OCI-LY7 (cell line): ENCODE results near the gene LHX6. TPM values are rescaled to one million over a fixed set of nuclear protein-coding genes. Genes with fewer than 3 reads are reported as not detected.

Experiments used
- BruUV-seq: library from RNA; stranded (reverse); fragments of 400-500 nt; replicated peaks from 2 replicates; lab custom pipeline; 2021; lab: Mats Ljungman, UMichigan
- CTCF ChIA-PET: fragments of 300-600 bp; sonication (Branson Sonifier 250); formaldehyde crosslinking; loops from one replicate; lab custom pipeline; 2022; ENCODE audit warnings: antibody characterized with exemption; ENCODE audit not compliant: unreplicated experiment; lab: Charles Lee
- POLR2A ChIA-PET: fragments of 300-600 bp; sonication (Branson Sonifier 250); formaldehyde crosslinking; loops from one replicate; lab custom pipeline; 2022; ENCODE audit warnings: antibody characterized with exemption; lab: Charles Lee
- DNase-seq: peaks from one replicate; pipeline ENCODE4 v3.0.0-alpha.2; 2015; ENCODE audit warnings: low spot score
- H2AFZ ChIP-seq: fragments of 200-600 bp; sonication (generic), shearing (Covaris generic); 2 replicates; pipeline ENCODE4 v1.6.1; 2014; ENCODE audit warnings: mild to moderate bottlenecking, antibody characterized with exemption, low read length, moderate library complexity
- H3K27ac ChIP-seq: fragments of 200-600 bp; sonication (generic); 2 replicates; pipeline ENCODE4 v1.5.1; 2014; ENCODE audit warnings: mixed run types, low read depth, mild to moderate bottlenecking, moderate library complexity, low read length, inconsistent platforms; ENCODE audit not compliant: poor library complexity, severe bottlenecking
- H3K36me3 ChIP-seq: fragments of 200-600 bp; sonication (generic); 2 replicates; pipeline ENCODE4 v1.6.1; 2014; ENCODE audit warnings: mild to moderate bottlenecking, antibody characterized with exemption, low read length, moderate library complexity, mixed read lengths; ENCODE audit not compliant: insufficient read depth
- H3K4me1 ChIP-seq: fragments of 200-600 bp; sonication (generic); 2 replicates; pipeline ENCODE4 v1.5.1; 2014; ENCODE audit warnings: mild to moderate bottlenecking, low read length; ENCODE audit not compliant: insufficient read depth, poor library complexity, severe bottlenecking
- H3K4me2 ChIP-seq: fragments of 200-600 bp; sonication (generic); 2 replicates; pipeline ENCODE4 v1.6.1; 2014; ENCODE audit warnings: mild to moderate bottlenecking, low read length
- H3K4me3 ChIP-seq: fragments of 200-600 bp; sonication (generic); 2 replicates; pipeline ENCODE4 v1.5.1; 2014; ENCODE audit warnings: mild to moderate bottlenecking, low read depth, low read length; ENCODE audit not compliant: poor library complexity, severe bottlenecking
- H3K79me2 ChIP-seq: fragments of 200-600 bp; sonication (generic); 2 replicates; pipeline ENCODE4 v1.6.1; 2016; ENCODE audit warnings: low read depth, mild to moderate bottlenecking, low read length, moderate library complexity, mixed read lengths; ENCODE audit not compliant: insufficient read depth
- H3K9me2 ChIP-seq: fragments of 200-600 bp; sonication (generic); 2 replicates; pipeline ENCODE4 v1.6.1; 2016; ENCODE audit warnings: mild to moderate bottlenecking, low read length, mixed read lengths; ENCODE audit not compliant: insufficient read depth
- H3K9me3 ChIP-seq: fragments of 200-600 bp; sonication (generic); 2 replicates; pipeline ENCODE4 v1.6.1; 2014; ENCODE audit warnings: mild to moderate bottlenecking, mixed run types, low read length, mixed read lengths
- H4K20me1 ChIP-seq: fragments of 200-600 bp; sonication (generic); 2 replicates; pipeline ENCODE4 v1.6.1; 2014; ENCODE audit warnings: mild to moderate bottlenecking, antibody characterized with exemption, low read length, moderate library complexity, mixed read lengths; ENCODE audit not compliant: insufficient read depth
- CTCF ChIP-seq: fragments of 200-600 bp; sonication (generic); conservative IDR thresholded peaks from 2 replicates; pipeline ENCODE4 v1.5.1; 2014; ENCODE audit warnings: mild to moderate bottlenecking, antibody characterized with exemption, low read length, moderate library complexity, mixed read lengths
- EZH2phosphoT487 ChIP-seq: fragments of 200-600 bp; sonication (generic); IDR thresholded peaks from 2 replicates; pipeline ENCODE4 v1.6.1; 2018; ENCODE audit warnings: low read depth, borderline replicate concordance, mild to moderate bottlenecking, mixed run types, antibody characterized with exemption, low read length, moderate library complexity, mixed read lengths
- intact Hi-C: fragments of 100-400 bp; cut with micrococcal nuclease; formaldehyde crosslinking; loops from one replicate; pipeline ENCODE4 v1.10.0; 2022; ENCODE audit not compliant: unreplicated experiment
- total RNA-seq, 2 experiments: library from RNA; depleted of rRNA in 1 of 2; stranded (reverse); fragments of >200 nt in 1 of 2; shearing (Covaris generic) in 1 of 2; gene quantifications; 2 replicates each; pipeline ENCODE4 v1.2.3, GENCODE V29; 2014 to 2022

Gene LHX6
- total RNA-seq, 2 experiments from 2014 or later, result not detected

- no peak for TF ChIP-seq CTCF
- Histone ChIP-seq H3K4me2 (no peak overlapping the region), H3K79me2 (no peaks in the 10 kb centered on the region), H3K4me3 (no peak overlapping the region), H3K27ac (no peak overlapping the region), H3K9me2 (no peaks in the 10 kb centered on the region), H2AFZ (no peak overlapping the region), H4K20me1 (no peaks in the 10 kb centered on the region), H3K9me3 (no peaks in the 10 kb centered on the region), H3K36me3 (no peaks in the 10 kb centered on the region), H3K4me1 (no peaks in the 10 kb centered on the region)
- intact Hi-C loops, result no loop called here
- no TSS peak for BruUV-seq
- CTCF ChIA-PET, result no interaction called here
- POLR2A ChIA-PET, result interaction anchor here (0.6 to 0.7 kb wide), 2 partner anchors 25 to 500 kb away, joined by 3 to 6 read pairs; no protein-coding TSS in a partner anchor
- DNase-seq, result no peak
Observed at GRCh38 chr9:122205176-122205575, 23.6 kb downstream of the LHX6 start.

DNA sequence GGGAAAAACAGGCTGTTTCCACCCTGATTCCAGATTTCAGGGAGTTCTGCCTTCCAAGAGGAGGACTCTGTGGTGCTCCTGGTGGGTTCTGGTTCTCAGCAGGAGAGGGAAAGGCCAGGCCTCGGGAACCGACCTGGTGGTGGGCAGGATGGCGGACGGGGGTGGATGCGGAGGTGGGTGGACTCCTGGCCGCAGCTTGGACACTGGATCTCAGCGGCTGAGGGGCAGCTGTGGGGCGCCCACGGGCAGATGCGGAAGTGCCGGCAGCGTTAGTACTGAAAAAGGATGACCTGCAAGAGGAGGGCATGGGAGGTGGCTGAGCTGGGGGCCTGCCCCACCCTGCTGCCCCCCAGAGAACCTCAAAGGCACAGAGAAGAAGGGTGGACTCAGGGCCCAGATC, 24.3 kb downstream of the LHX6 start:
- POLR2A ChIA-PET, result no interaction called here
- CTCF ChIA-PET, result no interaction called here
- Histone ChIP-seq H2AFZ (no peak overlapping the region), H3K4me2 (no peak overlapping the region), H3K27ac (no peak overlapping the region), H3K9me3 (no peaks in the 10 kb centered on the region), H3K4me1 (no peaks in the 10 kb centered on the region), H4K20me1 (no peaks in the 10 kb centered on the region), H3K36me3 (no peaks in the 10 kb centered on the region), H3K4me3 (no peak overlapping the region), H3K79me2 (no peaks in the 10 kb centered on the region), H3K9me2 (no peaks in the 10 kb centered on the region)
- DNase-seq, result no peak
- BruUV-seq, result no TSS peak
- intact Hi-C loops, result no loop called here
- TF ChIP-seq EZH2phosphoT487, result no peak
- no peak for TF ChIP-seq CTCF

- DNase-seq, result no peak
- H2AFZ ChIP-seq, result no peak overlapping the region
- H3K4me3 ChIP-seq, result no peak overlapping the region
- H3K4me1 ChIP-seq, result no peaks in the 10 kb centered on the region
- H3K4me2 ChIP-seq, result no peak overlapping the region
- no peaks in the 10 kb centered on the region for H3K79me2 ChIP-seq
- no peaks in the 10 kb centered on the region for H3K9me3 ChIP-seq
- no peaks in the 10 kb centered on the region for H3K9me2 ChIP-seq
- H3K36me3 ChIP-seq, result no peaks in the 10 kb centered on the region
- TF ChIP-seq CTCF (no peak), EZH2phosphoT487 (no peak)
- no TSS peak for BruUV-seq
- intact Hi-C loops, result no loop called here
- POLR2A ChIA-PET, result interaction anchor here (0.6 kb wide), 1 partner anchor 16 kb away, joined by 4 read pairs; no protein-coding TSS in a partner anchor
- CTCF ChIA-PET, result no interaction called here
- no peak overlapping the region for H3K27ac ChIP-seq
- H4K20me1 ChIP-seq, result no peaks in the 10 kb centered on the region
Observed at GRCh38 chr9:122204055-122204454, 24.7 kb downstream of the LHX6 start.
